ENCODE data around the gene PTPRR.

DNA sequence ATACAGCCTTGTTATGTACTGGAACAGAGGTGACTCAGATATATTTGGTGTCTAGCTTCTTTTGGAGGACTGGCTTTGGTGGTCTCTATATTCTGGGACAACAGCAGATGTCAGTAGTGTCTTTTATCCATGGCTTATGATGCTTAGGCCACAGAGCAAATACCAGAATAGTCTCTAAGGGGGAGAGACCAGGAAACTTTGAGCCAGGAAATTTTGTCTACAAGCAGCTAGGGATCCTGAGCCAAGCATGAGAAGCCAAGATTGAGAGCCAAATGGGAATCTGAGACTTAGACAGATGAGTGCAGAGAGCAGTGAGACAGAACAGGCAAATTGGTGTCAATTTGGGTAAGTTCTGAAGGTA is 28.4 kb upstream of the PTPRR start:
- TF ChIP-seq POLR2A (IDR thresholded peaks at IDR 0.05): no peak
- TF ChIP-seq, protein P1, sequence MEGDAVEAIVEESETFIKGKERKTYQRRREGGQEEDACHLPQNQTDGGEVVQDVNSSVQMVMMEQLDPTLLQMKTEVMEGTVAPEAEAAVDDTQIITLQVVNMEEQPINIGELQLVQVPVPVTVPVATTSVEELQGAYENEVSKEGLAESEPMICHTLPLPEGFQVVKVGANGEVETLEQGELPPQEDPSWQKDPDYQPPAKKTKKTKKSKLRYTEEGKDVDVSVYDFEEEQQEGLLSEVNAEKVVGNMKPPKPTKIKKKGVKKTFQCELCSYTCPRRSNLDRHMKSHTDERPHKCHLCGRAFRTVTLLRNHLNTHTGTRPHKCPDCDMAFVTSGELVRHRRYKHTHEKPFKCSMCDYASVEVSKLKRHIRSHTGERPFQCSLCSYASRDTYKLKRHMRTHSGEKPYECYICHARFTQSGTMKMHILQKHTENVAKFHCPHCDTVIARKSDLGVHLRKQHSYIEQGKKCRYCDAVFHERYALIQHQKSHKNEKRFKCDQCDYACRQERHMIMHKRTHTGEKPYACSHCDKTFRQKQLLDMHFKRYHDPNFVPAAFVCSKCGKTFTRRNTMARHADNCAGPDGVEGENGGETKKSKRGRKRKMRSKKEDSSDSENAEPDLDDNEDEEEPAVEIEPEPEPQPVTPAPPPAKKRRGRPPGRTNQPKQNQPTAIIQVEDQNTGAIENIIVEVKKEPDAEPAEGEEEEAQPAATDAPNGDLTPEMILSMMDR (IDR thresholded peaks at IDR 0.05): no peak

Measured in body of pancreas (tissue), 4 donors.